GM23338 (cell line): Measurements from ENCODE around the gene EFR3B. TPM values are rescaled to one million over a fixed set of nuclear protein-coding genes. Genes with fewer than 3 reads are reported as not detected.

Experiments used
- ATAC-seq: fragments of 200-7000 bp; cut with Tn5 transposase; 3 replicates; pipeline ENCODE4 v1.9.1; 2020
- DNase-seq: peaks from one replicate; pipeline ENCODE4 v3.0.0-alpha.2; 2015; ENCODE audit warnings: low spot score
- H2AFZ ChIP-seq: fragments of 200-600 bp; sonication (generic); 2 replicates; pipeline ENCODE4 v1.8.0; 2016; ENCODE audit warnings: antibody characterized with exemption, mild to moderate bottlenecking, moderate library complexity
- H3F3A ChIP-seq: fragments of 200-600 bp; sonication (generic); replicated peaks from 2 replicates; pipeline ENCODE4 v1.8.0; 2017; ENCODE audit warnings: antibody characterized with exemption, mixed run types, low read depth
- H3K27ac ChIP-seq: fragments of 200-600 bp; sonication (generic); 2 replicates; pipeline ENCODE4 v1.6.1; 2016; ENCODE audit warnings: low read depth
- H3K27me3 ChIP-seq: fragments of 200-600 bp; sonication (generic); 2 replicates; pipeline ENCODE4 v1.8.0; 2016; ENCODE audit warnings: mild to moderate bottlenecking, mixed run types, moderate library complexity; ENCODE audit not compliant: insufficient read depth
- H3K36me3 ChIP-seq: fragments of 200-600 bp; sonication (generic); 2 replicates; pipeline ENCODE4 v1.8.0; 2016; ENCODE audit warnings: mild to moderate bottlenecking; ENCODE audit not compliant: insufficient read depth
- H3K4me1 ChIP-seq: fragments of 200-600 bp; sonication (generic); 2 replicates; pipeline ENCODE4 v1.8.0; 2016; ENCODE audit warnings: mild to moderate bottlenecking, moderate library complexity; ENCODE audit not compliant: insufficient read depth
- H3K4me2 ChIP-seq: fragments of 200-600 bp; sonication (generic); 2 replicates; pipeline ENCODE4 v1.7.1; 2017; ENCODE audit warnings: mixed run types
- H3K4me3 ChIP-seq: fragments of 200-600 bp; sonication (generic); 2 replicates; pipeline ENCODE4 v1.6.1; 2016; ENCODE audit warnings: mixed run types
- H3K79me2 ChIP-seq: fragments of 200-600 bp; sonication (generic); replicated peaks from 2 replicates; pipeline ENCODE4 v1.8.0; 2017; ENCODE audit warnings: mild to moderate bottlenecking; ENCODE audit not compliant: insufficient read depth
- H3K9me2 ChIP-seq: fragments of 200-600 bp; sonication (generic); 2 replicates; pipeline ENCODE4 v1.8.0; 2017; ENCODE audit not compliant: insufficient read depth
- H4K20me1 ChIP-seq: fragments of 200-600 bp; sonication (generic); replicated peaks from 2 replicates; pipeline ENCODE4 v1.8.0; 2017; ENCODE audit warnings: mild to moderate bottlenecking; ENCODE audit not compliant: insufficient read depth
- H3K27ac Mint-ChIP-seq: 2 replicates; pipeline ENCODE4 v1.8.0; 2020; ENCODE audit warnings: inconsistent platforms, mild to moderate bottlenecking, moderate library complexity, mixed read lengths
- H3K27me3 Mint-ChIP-seq: 3 replicates; pipeline ENCODE4 v1.8.0; 2022; ENCODE audit warnings: low read depth, mild to moderate bottlenecking, moderate library complexity, mixed read lengths, inconsistent platforms; ENCODE audit not compliant: insufficient read depth, poor library complexity
- H3K36me3 Mint-ChIP-seq: 3 replicates; pipeline ENCODE4 v1.8.0; 2021; ENCODE audit warnings: low read depth, mild to moderate bottlenecking, inconsistent platforms, moderate library complexity, mixed read lengths
- H3K4me1 Mint-ChIP-seq: 3 replicates; pipeline ENCODE4 v1.8.0; 2020; ENCODE audit warnings: mild to moderate bottlenecking, inconsistent platforms, mixed read lengths
- H3K4me3 Mint-ChIP-seq: 3 replicates; pipeline ENCODE4 v1.8.0; 2021; ENCODE audit warnings: moderate library complexity, mild to moderate bottlenecking, inconsistent platforms, mixed read lengths
- H3K9me3 Mint-ChIP-seq: 3 replicates; pipeline ENCODE4 v1.8.0; 2020; ENCODE audit warnings: moderate library complexity, mild to moderate bottlenecking, inconsistent platforms, mixed read lengths
- CREB1 ChIP-seq: fragments of 250-450 bp; sonication (Bioruptor Pico); IDR thresholded peaks from 2 replicates; pipeline ENCODE4 v1.5.0; 2020; ENCODE audit warnings: low read depth, mild to moderate bottlenecking, moderate library complexity
- EZH2 ChIP-seq: fragments of 200-600 bp; sonication (generic); IDR thresholded peaks from one replicate; pipeline ENCODE4 v1.8.0; 2017; ENCODE audit warnings: antibody characterized with exemption, mild to moderate bottlenecking, low read depth; ENCODE audit not compliant: unreplicated experiment
- EZH2phosphoT487 ChIP-seq: fragments of 200-600 bp; sonication (generic); IDR thresholded peaks from one replicate; pipeline ENCODE4 v1.8.1; 2018; ENCODE audit warnings: antibody characterized with exemption; ENCODE audit not compliant: unreplicated experiment
- JUNB ChIP-seq: IDR thresholded peaks from one replicate; pipeline ENCODE4 v1.6.1; 2016; ENCODE audit warnings: antibody characterized with exemption; ENCODE audit not compliant: unreplicated experiment
- NANOG ChIP-seq: IDR thresholded peaks from 2 replicates; pipeline ENCODE4 v1.6.1; 2016; ENCODE audit warnings: antibody characterized with exemption, borderline replicate concordance
- POLR2AphosphoS5 ChIP-seq: IDR thresholded peaks from 2 replicates; pipeline ENCODE4 v1.6.1; 2016; ENCODE audit warnings: antibody characterized with exemption, low read depth
- STAT1 ChIP-seq: IDR thresholded peaks from one replicate; pipeline ENCODE4 v1.6.1; 2016; ENCODE audit warnings: antibody characterized with exemption; ENCODE audit not compliant: unreplicated experiment
- ZNF114 ChIP-seq: fragments of 250-450 bp; sonication (Bioruptor Pico); IDR thresholded peaks from 2 replicates; pipeline ENCODE4 v1.5.0; 2020; ENCODE audit warnings: mild to moderate bottlenecking, moderate library complexity
- ZNF331 ChIP-seq: fragments of 250-450 bp; sonication (Bioruptor Pico); IDR thresholded peaks from 2 replicates; pipeline ENCODE4 v1.5.0; 2020; ENCODE audit warnings: low read depth, mild to moderate bottlenecking, moderate library complexity
- polyA plus RNA-seq: library from polyadenylated mRNA; unstranded; fragments of >200 nt; fragmentation: Nextera tagmentation; extraction: Ambion mirVana; gene quantifications from 2 replicates; pipeline ENCODE4 v1.2.1, GENCODE V29; 2016
- total RNA-seq: library from RNA; depleted of rRNA; stranded (reverse); fragments of >200 nt; shearing (Covaris generic); gene quantifications from 2 replicates; pipeline ENCODE4 v1.2.3, GENCODE V29; 2014
- TF ChIP-seq, protein P1 (sequence below), 2 experiments: fragments of 200-600 bp in 1 of 2; sonication (generic) in 1 of 2; conservative IDR thresholded peaks; 2 replicates each; pipeline versions ENCODE4 v1.5.1 to v1.6.1; 2016 to 2017; ENCODE audit warnings: antibody characterized with exemption in 2 of 2, low read depth in 2 of 2, mild to moderate bottlenecking in 2 of 2, moderate library complexity in 1 of 2
- TF ChIP-seq, protein P2 (sequence below): IDR thresholded peaks from one replicate; pipeline ENCODE4 v1.6.1; 2018; ENCODE audit warnings: antibody characterized with exemption; ENCODE audit not compliant: unreplicated experiment
- TF ChIP-seq, protein P3 (sequence below): fragments of 250-450 bp; sonication (Bioruptor Pico); IDR thresholded peaks from 2 replicates; pipeline ENCODE4 v1.5.0; 2020; ENCODE audit warnings: mild to moderate bottlenecking, moderate library complexity
- TF ChIP-seq, protein P4 (sequence below): IDR thresholded peaks from 2 replicates; pipeline ENCODE4 v1.6.1; 2016; ENCODE audit warnings: antibody characterized with exemption

Gene EFR3B
- total and polyA plus RNA-seq, 2 experiments from 2014 or later = 3.3 to 10.7 TPM

DNA sequence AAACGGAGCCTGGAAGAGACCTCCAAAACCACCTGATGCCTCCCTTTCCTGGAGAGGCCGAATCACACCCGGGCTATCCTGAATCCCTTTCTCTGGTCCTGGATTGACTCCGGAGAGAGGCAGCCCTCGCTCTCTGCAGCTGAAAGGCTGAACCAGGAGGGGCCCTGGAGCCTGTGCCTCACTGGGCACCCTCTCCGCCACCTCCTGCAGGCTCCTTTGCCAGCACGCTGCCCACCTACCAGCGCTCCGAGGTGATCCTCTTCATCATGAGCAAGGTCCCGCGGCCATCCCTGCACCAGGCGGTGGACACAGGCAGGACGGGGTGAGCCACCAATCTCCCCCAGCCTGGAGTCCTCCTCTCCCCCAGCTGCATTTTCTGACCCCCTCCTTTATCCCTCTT, 90.8 kb downstream of the EFR3B start:
- H3K27me3 Mint-ChIP-seq = peaks cover 26% of the 10 kb centered on the region
- no peak overlapping the region for H3K4me3 Mint-ChIP-seq

More for the DNA sequence above, 90.8 kb downstream of the EFR3B start:
- H3K4me1 ChIP-seq = peaks cover 8% of the 10 kb centered on the region
- peak overlapping the region; percentile 89 for H3K4me2 ChIP-seq
- H3K4me3 ChIP-seq = peak overlapping the region; percentile 57; the same call in 1 of the 2 replicates
- TF ChIP-seq EZH2 (no peak), NANOG (no peak), EZH2phosphoT487 (no peak), CREB1 (no peak), JUNB (no peak), ZNF114 (no peak), STAT1 (no peak), ZNF331 (CRISPR knock-in tag) (no peak), POLR2AphosphoS5 (no peak)
- TF ChIP-seq, protein P1, sequence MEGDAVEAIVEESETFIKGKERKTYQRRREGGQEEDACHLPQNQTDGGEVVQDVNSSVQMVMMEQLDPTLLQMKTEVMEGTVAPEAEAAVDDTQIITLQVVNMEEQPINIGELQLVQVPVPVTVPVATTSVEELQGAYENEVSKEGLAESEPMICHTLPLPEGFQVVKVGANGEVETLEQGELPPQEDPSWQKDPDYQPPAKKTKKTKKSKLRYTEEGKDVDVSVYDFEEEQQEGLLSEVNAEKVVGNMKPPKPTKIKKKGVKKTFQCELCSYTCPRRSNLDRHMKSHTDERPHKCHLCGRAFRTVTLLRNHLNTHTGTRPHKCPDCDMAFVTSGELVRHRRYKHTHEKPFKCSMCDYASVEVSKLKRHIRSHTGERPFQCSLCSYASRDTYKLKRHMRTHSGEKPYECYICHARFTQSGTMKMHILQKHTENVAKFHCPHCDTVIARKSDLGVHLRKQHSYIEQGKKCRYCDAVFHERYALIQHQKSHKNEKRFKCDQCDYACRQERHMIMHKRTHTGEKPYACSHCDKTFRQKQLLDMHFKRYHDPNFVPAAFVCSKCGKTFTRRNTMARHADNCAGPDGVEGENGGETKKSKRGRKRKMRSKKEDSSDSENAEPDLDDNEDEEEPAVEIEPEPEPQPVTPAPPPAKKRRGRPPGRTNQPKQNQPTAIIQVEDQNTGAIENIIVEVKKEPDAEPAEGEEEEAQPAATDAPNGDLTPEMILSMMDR (conservative IDR thresholded peaks at IDR 0.05; ENCODE audit: low read depth in 2 of 2) = no peak
- TF ChIP-seq, protein P2, sequence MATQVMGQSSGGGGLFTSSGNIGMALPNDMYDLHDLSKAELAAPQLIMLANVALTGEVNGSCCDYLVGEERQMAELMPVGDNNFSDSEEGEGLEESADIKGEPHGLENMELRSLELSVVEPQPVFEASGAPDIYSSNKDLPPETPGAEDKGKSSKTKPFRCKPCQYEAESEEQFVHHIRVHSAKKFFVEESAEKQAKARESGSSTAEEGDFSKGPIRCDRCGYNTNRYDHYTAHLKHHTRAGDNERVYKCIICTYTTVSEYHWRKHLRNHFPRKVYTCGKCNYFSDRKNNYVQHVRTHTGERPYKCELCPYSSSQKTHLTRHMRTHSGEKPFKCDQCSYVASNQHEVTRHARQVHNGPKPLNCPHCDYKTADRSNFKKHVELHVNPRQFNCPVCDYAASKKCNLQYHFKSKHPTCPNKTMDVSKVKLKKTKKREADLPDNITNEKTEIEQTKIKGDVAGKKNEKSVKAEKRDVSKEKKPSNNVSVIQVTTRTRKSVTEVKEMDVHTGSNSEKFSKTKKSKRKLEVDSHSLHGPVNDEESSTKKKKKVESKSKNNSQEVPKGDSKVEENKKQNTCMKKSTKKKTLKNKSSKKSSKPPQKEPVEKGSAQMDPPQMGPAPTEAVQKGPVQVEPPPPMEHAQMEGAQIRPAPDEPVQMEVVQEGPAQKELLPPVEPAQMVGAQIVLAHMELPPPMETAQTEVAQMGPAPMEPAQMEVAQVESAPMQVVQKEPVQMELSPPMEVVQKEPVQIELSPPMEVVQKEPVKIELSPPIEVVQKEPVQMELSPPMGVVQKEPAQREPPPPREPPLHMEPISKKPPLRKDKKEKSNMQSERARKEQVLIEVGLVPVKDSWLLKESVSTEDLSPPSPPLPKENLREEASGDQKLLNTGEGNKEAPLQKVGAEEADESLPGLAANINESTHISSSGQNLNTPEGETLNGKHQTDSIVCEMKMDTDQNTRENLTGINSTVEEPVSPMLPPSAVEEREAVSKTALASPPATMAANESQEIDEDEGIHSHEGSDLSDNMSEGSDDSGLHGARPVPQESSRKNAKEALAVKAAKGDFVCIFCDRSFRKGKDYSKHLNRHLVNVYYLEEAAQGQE = no peak
- TF ChIP-seq, protein P3, sequence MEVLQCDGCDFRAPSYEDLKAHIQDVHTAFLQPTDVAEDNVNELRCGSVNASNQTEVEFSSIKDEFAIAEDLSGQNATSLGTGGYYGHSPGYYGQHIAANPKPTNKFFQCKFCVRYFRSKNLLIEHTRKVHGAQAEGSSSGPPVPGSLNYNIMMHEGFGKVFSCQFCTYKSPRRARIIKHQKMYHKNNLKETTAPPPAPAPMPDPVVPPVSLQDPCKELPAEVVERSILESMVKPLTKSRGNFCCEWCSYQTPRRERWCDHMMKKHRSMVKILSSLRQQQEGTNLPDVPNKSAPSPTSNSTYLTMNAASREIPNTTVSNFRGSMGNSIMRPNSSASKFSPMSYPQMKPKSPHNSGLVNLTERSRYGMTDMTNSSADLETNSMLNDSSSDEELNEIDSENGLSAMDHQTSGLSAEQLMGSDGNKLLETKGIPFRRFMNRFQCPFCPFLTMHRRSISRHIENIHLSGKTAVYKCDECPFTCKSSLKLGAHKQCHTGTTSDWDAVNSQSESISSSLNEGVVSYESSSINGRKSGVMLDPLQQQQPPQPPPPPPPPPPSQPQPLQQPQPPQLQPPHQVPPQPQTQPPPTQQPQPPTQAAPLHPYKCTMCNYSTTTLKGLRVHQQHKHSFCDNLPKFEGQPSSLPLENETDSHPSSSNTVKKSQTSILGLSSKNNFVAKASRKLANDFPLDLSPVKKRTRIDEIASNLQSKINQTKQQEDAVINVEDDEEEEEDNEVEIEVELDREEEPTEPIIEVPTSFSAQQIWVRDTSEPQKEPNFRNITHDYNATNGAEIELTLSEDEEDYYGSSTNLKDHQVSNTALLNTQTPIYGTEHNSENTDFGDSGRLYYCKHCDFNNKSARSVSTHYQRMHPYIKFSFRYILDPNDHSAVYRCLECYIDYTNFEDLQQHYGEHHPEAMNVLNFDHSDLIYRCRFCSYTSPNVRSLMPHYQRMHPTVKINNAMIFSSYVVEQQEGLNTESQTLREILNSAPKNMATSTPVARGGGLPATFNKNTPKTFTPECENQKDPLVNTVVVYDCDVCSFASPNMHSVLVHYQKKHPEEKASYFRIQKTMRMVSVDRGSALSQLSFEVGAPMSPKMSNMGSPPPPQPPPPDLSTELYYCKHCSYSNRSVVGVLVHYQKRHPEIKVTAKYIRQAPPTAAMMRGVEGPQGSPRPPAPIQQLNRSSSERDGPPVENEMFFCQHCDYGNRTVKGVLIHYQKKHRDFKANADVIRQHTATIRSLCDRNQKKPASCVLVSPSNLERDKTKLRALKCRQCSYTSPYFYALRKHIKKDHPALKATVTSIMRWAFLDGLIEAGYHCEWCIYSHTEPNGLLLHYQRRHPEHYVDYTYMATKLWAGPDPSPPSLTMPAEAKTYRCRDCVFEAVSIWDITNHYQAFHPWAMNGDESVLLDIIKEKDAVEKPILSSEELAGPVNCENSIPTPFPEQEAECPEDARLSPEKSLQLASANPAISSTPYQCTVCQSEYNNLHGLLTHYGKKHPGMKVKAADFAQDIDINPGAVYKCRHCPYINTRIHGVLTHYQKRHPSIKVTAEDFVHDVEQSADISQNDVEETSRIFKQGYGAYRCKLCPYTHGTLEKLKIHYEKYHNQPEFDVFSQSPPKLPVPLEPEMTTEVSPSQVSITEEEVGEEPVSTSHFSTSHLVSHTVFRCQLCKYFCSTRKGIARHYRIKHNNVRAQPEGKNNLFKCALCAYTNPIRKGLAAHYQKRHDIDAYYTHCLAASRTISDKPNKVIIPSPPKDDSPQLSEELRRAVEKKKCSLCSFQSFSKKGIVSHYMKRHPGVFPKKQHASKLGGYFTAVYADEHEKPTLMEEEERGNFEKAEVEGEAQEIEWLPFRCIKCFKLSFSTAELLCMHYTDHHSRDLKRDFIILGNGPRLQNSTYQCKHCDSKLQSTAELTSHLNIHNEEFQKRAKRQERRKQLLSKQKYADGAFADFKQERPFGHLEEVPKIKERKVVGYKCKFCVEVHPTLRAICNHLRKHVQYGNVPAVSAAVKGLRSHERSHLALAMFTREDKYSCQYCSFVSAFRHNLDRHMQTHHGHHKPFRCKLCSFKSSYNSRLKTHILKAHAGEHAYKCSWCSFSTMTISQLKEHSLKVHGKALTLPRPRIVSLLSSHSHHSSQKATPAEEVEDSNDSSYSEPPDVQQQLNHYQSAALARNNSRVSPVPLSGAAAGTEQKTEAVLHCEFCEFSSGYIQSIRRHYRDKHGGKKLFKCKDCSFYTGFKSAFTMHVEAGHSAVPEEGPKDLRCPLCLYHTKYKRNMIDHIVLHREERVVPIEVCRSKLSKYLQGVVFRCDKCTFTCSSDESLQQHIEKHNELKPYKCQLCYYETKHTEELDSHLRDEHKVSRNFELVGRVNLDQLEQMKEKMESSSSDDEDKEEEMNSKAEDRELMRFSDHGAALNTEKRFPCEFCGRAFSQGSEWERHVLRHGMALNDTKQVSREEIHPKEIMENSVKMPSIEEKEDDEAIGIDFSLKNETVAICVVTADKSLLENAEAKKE (CRISPR knock-in tag) = no peak
- TF ChIP-seq, protein P4, sequence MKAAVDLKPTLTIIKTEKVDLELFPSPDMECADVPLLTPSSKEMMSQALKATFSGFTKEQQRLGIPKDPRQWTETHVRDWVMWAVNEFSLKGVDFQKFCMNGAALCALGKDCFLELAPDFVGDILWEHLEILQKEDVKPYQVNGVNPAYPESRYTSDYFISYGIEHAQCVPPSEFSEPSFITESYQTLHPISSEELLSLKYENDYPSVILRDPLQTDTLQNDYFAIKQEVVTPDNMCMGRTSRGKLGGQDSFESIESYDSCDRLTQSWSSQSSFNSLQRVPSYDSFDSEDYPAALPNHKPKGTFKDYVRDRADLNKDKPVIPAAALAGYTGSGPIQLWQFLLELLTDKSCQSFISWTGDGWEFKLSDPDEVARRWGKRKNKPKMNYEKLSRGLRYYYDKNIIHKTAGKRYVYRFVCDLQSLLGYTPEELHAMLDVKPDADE = no peak
- no peaks in the 10 kb centered on the region; the same call in 1 of the 2 replicates for H4K20me1 ChIP-seq
- H3K4me1 Mint-ChIP-seq = peaks cover 9% of the 10 kb centered on the region
- H3K79me2 ChIP-seq = no peaks in the 10 kb centered on the region
- H3F3A ChIP-seq = no peaks in the 10 kb centered on the region
- peaks cover 32% of the 10 kb centered on the region for H3K27me3 ChIP-seq
- DNase-seq (no peak), ATAC-seq (no peak)
- no peaks in the 10 kb centered on the region; the same call in 2 of the 3 replicates for H3K9me3 Mint-ChIP-seq
- no peaks in the 10 kb centered on the region for H3K36me3 ChIP-seq
- no peak overlapping the region for H3K27ac ChIP-seq
- no peaks in the 10 kb centered on the region for H3K9me2 ChIP-seq
- no peak overlapping the region for H3K27ac Mint-ChIP-seq
- H2AFZ ChIP-seq = no peak overlapping the region
- H3K36me3 Mint-ChIP-seq = no peaks in the 10 kb centered on the region; the same call in 2 of the 3 replicates
